HG02588 (cell line): ENCODE data around the gene HNRNPA0.

Source experiments
- ATAC-seq: cut with Tn5 transposase; IDR thresholded peaks from one replicate; pipeline ENCODE4 v1.9.1; 2021; ENCODE audit warnings: mild to moderate bottlenecking, moderate library complexity; ENCODE audit not compliant: unreplicated experiment

Gene HNRNPA0

DNA sequence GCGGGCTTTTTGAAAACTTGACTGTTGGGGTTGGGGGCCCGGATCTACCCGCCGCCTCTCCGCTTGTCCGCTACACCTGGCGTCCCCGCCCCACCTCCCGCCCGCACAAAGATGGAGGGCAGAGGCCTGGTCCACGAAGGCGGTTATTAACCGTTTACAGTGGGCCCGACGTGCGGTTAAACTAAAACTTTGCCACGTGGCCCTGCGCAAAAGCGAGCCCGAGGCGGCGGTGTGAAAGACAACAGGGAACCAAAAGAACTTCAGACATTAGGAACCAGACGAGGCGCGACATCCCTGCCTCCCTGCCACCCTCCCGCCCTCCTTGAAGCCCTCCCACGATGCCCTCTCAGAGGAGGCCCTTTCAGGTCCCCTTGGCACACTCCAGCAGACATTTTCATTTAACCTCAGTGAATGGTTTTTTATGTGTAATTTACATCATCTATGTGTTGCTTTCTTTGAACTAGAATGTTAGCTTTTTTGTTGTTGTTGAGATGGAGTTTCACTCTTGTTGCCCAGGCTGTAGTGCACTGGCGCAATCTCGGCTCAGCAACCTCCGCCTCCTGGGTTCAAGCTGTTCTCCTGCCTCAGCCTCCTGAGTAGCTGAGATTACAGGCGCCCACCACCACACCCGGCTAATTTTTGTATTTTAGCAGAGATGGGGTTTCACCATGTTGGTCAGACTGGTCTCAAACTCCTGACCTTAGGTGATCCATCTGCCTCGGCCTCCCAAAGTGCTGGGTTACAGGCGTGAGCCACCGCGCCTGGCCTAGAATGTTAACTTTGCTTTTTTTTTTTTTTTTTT lies 999 bp upstream of the HNRNPA0 start:
- no peak for ATAC-seq

GRCh38 chr5:137753691-137754187 lies 424 bp downstream of the HNRNPA0 start:
- ATAC-seq: peak; percentile 17

- ATAC-seq: no peak
Measured at GRCh38 chr5:137752905-137753690, 1.1 kb downstream of the HNRNPA0 start.

GRCh38 chr5:137751869-137752491 lies 2.2 kb downstream of the HNRNPA0 start:
- ATAC-seq: no peak

- no peak for ATAC-seq
Measured at GRCh38 chr5:137750436-137750835, 3.7 kb downstream of the HNRNPA0 start.

DNA sequence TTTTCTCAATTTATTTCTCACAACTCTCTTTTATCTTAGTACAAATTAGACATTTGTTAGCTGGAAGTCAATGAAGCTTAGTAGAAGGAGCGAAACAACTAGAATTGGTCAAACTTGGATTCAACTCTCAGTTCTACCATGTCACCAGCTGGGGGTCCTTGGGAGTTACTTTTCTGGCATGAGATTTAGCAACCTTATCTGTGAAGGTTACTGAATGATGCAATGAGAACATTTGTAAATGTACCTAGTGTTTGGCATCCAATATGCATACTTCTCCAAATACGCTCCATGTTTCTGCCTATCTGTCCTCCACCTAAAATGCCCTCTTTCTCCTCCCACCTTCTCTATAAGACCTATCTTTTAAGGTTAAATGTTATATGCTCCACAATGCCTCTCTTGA lies 6.3 kb downstream of the HNRNPA0 start:
- no peak for ATAC-seq

- no peak for ATAC-seq
Measured at GRCh38 chr5:137743031-137743640, 11.0 kb downstream of the HNRNPA0 start.

DNA sequence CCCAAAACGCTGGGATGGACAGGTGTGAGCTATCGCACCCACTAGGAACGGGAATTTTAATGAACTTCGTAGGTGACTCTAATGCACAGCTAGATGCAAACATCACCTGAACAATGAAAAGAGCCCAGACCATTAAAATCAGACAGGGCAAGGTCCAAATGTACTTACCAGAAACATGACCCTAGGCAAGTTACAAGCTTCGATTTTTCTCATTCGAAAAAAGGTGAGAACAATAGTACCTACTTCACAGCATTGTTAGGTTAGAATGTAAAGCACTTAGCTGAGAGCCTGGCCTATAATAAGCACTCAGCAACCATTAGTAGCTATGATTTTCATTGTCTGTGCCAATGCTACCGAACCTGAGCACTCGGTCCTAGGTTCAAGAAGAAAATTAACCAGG lies 12.4 kb downstream of the HNRNPA0 start:
- ATAC-seq: no peak

GRCh38 chr5:137739737-137740136 lies 14.4 kb downstream of the HNRNPA0 start:
- ATAC-seq: no peak

- ATAC-seq: no peak
Measured at GRCh38 chr5:137738947-137739346, 15.2 kb downstream of the HNRNPA0 start.

GRCh38 chr5:137737349-137738131 lies 16.6 kb downstream of the HNRNPA0 start:
- ATAC-seq: no peak

- no peak for ATAC-seq
Measured at GRCh38 chr5:137736496-137736895, 17.7 kb downstream of the HNRNPA0 start.

GRCh38 chr5:137735555-137736284 lies 18.4 kb downstream of the HNRNPA0 start, which contains the start of gene KLHL3:
KLHL3 (minus strand) TSS chr5:137736089; CDS start chr5:137735646, 443 bp downstream.
- no peak for ATAC-seq

- no peak for ATAC-seq
Measured at GRCh38 chr5:137734962-137735554, 19.1 kb downstream of the HNRNPA0 start.

DNA sequence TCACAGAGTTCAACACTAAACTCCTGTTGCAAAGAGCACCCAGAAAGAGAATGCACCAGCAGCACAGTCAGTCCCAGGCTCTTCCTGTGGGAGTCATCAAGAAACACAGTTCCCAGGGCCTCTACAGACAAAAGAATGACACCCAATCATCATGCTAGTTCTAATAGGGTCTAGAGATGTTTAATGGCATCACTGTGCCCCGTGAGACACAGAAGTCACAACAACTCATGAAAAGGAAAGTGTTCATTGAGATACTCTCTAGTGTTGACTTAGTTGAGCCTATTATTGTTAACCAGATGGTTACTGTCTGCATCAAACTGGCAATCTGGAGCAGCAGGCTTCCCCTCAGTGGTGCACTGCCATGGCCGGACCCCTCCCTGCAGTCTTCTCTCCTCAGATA lies 19.8 kb downstream of the HNRNPA0 start:
- no peak for ATAC-seq

DNA sequence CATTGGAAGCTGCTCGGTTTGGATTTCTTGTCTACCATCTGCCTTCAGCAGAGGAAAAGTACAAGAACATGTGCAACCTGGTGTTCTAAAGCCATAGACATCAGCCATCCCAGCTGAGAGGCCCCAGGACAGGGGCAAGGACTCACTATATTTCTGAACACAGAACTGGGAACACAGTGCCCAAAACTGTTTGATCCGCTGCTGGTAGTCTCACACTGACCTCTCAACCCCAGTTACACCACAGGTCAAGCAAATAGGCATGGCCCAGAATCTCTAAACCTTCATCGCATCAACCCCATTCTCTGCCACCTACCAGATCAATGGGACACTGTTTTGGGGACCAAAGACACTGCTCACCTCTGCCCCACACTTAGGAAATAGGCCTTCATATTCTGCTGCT lies 20.2 kb downstream of the HNRNPA0 start:
- ATAC-seq: no peak

GRCh38 chr5:137733006-137733405 lies 21.2 kb downstream of the HNRNPA0 start:
- ATAC-seq: no peak

GRCh38 chr5:137731176-137731575 lies 23.0 kb downstream of the HNRNPA0 start:
- ATAC-seq: no peak

- ATAC-seq: no peak
Measured at GRCh38 chr5:137730336-137730735, 23.8 kb downstream of the HNRNPA0 start.
